ENCODE results near the gene ALKBH8. TPM values are rescaled to one million over a fixed set of nuclear protein-coding genes. Genes with fewer than 3 reads are reported as not detected.

Gene ALKBH8
- total and polyA plus RNA-seq, 4 donors: 2.5 to 10.9 (median 5.1) TPM

DNA sequence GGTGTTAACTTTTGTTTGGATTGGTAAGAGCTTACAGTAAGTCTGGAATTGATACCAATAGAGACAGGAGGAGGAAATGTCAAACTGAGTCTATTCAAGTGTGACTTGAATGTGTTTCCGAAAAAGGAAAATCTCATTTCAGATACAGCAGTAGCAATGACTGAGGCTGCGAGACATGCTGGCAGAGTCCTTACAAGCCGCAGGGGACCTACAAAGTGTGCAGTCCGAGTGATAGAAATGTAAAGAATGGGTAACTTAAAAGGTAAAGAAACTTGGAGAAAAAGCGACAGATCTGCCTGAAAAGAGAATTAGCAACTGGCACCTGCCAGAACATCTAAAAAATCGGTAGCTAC lies 108.4 kb downstream of the ALKBH8 start:
- H3K36me3 ChIP-seq (ENCODE audit: control insufficient read depth in 4 of 4, insufficient read depth in 4 of 4, low read length in 4 of 4): peaks cover 5 to 16% (median 10%) of the 10 kb centered on the region in 4 donors
- WGBS, 2 donors: 1% methylated on average over 6 of the region's 6 CpGs
- no peaks in the 10 kb centered on the region for H3K9me3 ChIP-seq (ENCODE audit: control insufficient read depth in 4 of 4, insufficient read depth in 3 of 4, low read length in 3 of 4)
- ATAC-seq (ENCODE audit: insufficient read depth, low FRiP score) (no peak), DNase-seq (peak in 2 of 3 donors; percentile 17 to 23)
- H3K4me1 ChIP-seq (ENCODE audit: control insufficient read depth in 5 of 5, insufficient read depth in 5 of 5, low read length in 5 of 5): peaks cover 0 to 6% (median 4%) of the 10 kb centered on the region in 5 donors
- peak overlapping the region; percentile 21 to 71 for H3K27ac ChIP-seq (ENCODE audit: low read depth in 1 of 2, low read length in 1 of 2)
- TF ChIP-seq, protein P1, sequence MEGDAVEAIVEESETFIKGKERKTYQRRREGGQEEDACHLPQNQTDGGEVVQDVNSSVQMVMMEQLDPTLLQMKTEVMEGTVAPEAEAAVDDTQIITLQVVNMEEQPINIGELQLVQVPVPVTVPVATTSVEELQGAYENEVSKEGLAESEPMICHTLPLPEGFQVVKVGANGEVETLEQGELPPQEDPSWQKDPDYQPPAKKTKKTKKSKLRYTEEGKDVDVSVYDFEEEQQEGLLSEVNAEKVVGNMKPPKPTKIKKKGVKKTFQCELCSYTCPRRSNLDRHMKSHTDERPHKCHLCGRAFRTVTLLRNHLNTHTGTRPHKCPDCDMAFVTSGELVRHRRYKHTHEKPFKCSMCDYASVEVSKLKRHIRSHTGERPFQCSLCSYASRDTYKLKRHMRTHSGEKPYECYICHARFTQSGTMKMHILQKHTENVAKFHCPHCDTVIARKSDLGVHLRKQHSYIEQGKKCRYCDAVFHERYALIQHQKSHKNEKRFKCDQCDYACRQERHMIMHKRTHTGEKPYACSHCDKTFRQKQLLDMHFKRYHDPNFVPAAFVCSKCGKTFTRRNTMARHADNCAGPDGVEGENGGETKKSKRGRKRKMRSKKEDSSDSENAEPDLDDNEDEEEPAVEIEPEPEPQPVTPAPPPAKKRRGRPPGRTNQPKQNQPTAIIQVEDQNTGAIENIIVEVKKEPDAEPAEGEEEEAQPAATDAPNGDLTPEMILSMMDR (IDR thresholded peaks at IDR 0.05; ENCODE audit: control extremely low read depth, extremely low read depth): no peak
- H3K9ac ChIP-seq (ENCODE audit: insufficient read depth in 1 of 2, low read length in 2 of 2): peak overlapping the region; percentile 71 to 99
- no peaks in the 10 kb centered on the region for H3K27me3 ChIP-seq (ENCODE audit: control insufficient read depth in 3 of 3, insufficient read depth in 3 of 3, low read length in 2 of 3)
- H3K4me3 ChIP-seq: peak overlapping the region; percentile 86

DNA sequence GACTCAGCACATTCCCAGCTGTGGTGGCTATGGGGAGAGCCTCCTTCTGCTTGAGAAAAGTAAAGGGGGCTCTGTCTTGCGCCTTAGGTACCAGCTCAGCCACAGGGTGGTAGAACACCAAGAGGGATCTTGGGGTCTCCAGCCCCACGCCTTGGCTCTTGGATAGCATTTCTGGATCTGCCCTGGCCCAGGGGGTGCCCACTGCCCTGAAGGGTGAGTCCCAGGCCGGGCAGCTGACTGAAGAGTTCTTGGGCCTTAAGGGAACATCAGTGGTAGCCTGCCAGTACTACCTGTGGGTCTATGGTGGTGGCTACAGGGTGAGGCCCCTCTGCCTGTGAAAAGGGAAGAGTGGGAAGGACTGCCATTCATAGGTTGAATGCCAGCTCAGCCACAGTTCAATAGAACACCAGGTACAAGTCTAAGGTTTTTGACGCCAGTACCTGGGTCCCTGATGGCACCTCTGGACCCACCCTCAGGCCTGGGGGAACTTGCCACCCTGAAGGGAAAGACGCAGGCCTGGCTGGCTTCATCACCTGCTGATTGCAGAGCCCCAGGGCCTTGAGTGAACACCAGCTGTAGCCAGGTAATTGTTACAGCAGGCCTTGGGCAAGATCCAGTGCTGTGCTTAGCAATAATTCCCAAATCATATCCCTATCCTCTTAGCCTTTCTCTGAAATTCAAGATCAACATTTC lies 111.8 kb downstream of the ALKBH8 start:
- peaks cover 7 to 16% (median 11%) of the 10 kb centered on the region in 4 donors for H3K36me3 ChIP-seq (ENCODE audit: control insufficient read depth in 4 of 4, insufficient read depth in 4 of 4, low read length in 4 of 4)
- no peaks in the 10 kb centered on the region for H3K9me3 ChIP-seq (ENCODE audit: control insufficient read depth in 4 of 4, insufficient read depth in 3 of 4, low read length in 3 of 4)
- no peaks in the 10 kb centered on the region for H3K27me3 ChIP-seq (ENCODE audit: control insufficient read depth in 3 of 3, insufficient read depth in 3 of 3, low read length in 2 of 3)
- ATAC-seq (ENCODE audit: insufficient read depth, low FRiP score): no peak
- no peak overlapping the region for H3K4me3 ChIP-seq
- 96 to 97% methylated on average over 5 of the region's 5 CpGs for WGBS, 2 donors
- H3K27ac ChIP-seq (ENCODE audit: low read depth in 1 of 2, low read length in 1 of 2): no peak overlapping the region
- no peak for DNase-seq
- no peak overlapping the region for H3K9ac ChIP-seq (ENCODE audit: insufficient read depth in 1 of 2, low read length in 2 of 2)
- TF ChIP-seq, protein P1 (IDR thresholded peaks at IDR 0.05; ENCODE audit: control extremely low read depth, extremely low read depth): no peak
- peaks cover 0 to 6% (median 4%) of the 10 kb centered on the region in 5 donors for H3K4me1 ChIP-seq (ENCODE audit: control insufficient read depth in 5 of 5, insufficient read depth in 5 of 5, low read length in 5 of 5)

Other genes with a start within 250 kb of the ALKBH8 start
- 10 to 100 TPM; 10.2 to 31.8 TPM for gene CWF19L2, start 107.9 kb downstream of the ALKBH8 start, total RNA-seq
- 1 to 10 TPM; 4.1 to 5.6 TPM for gene CWF19L2, start 107.9 kb downstream of the ALKBH8 start, polyA plus RNA-seq
- 1 to 10 TPM; 1.1 to 1.9 TPM for gene ELMOD1, start 25.4 kb upstream of the ALKBH8 start, total RNA-seq
- gene ELMOD1, start 25.4 kb upstream of the ALKBH8 start, polyA plus RNA-seq: under 1 TPM; 0.19 to 0.53 TPM
- gene SLN, start 146.3 kb upstream of the ALKBH8 start, total RNA-seq: not detected
- under 1 TPM; 0.49 to 0.77 TPM for gene SLN, start 146.3 kb upstream of the ALKBH8 start, polyA plus RNA-seq